LoVo (cell line): Measurements from ENCODE around the gene PLIN3.
"Not testable (repeated sequence)": the region's sequence is repeated elsewhere in the genome, so short reads cannot be mapped to it uniquely, and the experiment has no call there.

Source experiments
- DNase-seq: peaks from one replicate; pipeline ENCODE4 v3.0.0-alpha.2; 2016; ENCODE audit warnings: low spot score

PLIN3 gene

GRCh38 chr19:4811328-4812131, 55.9 kb downstream of the PLIN3 start:
- peak; percentile 59 for DNase-seq

- DNase-seq = no peak
Observed at GRCh38 chr19:4807188-4807587, 60.3 kb downstream of the PLIN3 start.

DNA sequence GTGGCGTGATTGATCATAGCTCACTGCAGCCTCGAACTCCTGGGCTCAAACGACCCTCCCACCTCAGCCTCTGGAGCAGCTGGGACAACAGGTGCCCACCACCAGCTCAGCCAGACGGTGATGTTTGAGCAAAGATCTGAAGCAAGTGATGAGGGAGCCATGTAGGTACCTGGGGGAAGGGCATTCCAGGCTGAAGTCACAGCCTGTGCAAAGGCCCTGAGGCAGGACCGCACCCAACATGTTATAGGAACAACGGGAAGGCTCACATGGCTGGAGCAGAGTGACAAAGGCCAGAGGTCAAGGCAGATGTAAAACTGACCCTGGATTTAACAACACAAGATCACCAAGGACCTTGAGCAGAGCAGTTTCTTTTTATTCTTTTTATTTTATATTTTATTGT, 61.1 kb downstream of the PLIN3 start:
- DNase-seq = no peak

DNA sequence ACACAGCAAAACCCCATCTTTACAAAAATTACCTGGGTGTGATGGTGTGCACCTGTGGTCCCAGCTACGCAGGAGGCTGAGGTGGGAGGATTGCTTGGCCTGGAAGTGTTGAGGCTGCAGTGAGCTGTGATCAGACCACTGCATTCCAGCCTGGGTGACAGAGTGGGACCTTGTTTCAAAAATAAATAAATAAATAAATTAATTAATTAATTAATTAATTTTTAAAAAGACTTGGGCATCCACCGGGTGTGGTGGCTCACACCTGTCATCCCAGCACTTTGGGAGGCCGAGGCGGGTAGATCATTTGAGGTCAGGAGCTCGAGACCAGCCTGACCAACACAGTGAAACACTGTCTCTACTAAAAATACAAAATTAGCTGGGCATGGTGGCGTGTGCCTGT, 62.3 kb downstream of the PLIN3 start:
- DNase-seq = not testable (repeated sequence)

DNA sequence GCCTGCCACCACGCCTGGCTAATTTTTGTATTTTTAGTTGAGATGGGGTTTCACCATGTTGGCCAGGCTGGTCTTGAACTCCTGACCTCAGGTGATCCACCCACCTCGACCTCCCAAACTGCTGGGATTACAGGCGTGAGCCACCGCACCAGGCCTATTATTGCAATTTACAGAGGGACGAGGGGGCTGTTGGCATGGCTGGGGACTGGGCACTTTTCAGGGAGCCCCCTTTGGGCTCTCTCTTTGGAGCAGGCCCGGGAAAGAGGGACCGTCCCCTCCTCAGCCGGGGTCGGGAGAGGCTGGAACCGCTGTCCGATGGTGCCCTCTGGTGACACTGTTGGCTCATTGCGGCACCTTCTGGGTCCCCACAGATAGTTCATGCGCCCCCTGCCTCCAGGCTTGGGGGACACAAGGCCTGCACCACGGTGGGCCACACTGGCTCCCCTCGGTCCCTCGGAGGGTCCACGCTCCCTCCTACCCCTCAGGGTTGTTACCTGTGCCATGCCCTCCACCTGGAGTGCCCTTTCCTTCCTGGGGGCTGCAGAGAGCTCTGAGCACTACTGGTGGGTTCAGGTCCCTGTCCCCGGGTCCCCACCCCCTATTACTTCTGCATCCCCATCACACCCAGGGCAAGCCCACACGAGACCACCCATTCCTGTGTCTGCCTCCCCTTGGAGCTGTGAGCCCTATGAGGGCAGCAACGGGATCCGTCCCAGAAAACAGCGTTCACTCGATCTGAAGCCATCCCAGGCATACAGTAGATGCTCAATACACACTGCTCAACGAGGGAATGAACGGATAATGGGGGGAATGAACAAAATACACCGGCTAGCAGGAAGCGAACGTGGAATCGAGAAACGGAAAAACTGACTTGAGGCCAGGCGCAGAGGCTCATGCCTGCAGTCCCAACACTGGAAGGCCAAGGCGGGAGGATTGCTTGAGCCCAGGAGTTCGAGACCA, 63.5 kb downstream of the PLIN3 start:
- DNase-seq = peak; percentile 48

- no peak for DNase-seq
Observed at GRCh38 chr19:4802711-4803110, 64.8 kb downstream of the PLIN3 start.

DNA sequence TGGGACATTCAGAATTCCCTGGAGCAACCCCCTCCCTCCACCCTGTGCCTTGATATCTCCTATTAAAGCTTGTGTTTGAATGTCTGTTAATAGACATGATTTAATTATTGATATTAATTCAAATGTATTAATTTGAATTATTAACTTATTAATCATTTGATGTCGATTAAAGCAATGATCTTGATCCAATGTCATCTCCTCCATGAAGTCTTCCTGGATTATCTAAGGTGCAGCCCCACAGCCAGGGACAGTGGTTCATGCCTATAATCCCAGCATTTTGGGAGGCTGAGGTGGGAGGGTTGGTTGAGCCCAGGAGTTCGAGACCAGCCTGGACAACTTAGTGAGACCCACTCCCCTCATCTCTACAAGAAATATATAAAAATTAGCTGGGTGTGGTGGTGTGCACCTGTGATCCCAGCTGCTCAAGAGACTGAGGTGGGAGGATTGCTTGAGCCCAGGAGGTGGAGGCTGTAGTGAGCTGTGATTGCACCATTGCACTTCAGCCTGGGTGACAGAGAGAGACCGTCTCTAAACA, 66.3 kb downstream of the PLIN3 start:
- DNase-seq = no peak

GRCh38 chr19:4800591-4801081, 66.8 kb downstream of the PLIN3 start:
- DNase-seq = no peak

- no peak for DNase-seq
Observed at GRCh38 chr19:4795400-4795799, 72.1 kb downstream of the PLIN3 start.

- DNase-seq = no peak
Observed at GRCh38 chr19:4794971-4795370, 72.5 kb downstream of the PLIN3 start.

- DNase-seq = not testable (repeated sequence)
Observed at GRCh38 chr19:4793278-4793677, 74.2 kb downstream of the PLIN3 start.

DNA sequence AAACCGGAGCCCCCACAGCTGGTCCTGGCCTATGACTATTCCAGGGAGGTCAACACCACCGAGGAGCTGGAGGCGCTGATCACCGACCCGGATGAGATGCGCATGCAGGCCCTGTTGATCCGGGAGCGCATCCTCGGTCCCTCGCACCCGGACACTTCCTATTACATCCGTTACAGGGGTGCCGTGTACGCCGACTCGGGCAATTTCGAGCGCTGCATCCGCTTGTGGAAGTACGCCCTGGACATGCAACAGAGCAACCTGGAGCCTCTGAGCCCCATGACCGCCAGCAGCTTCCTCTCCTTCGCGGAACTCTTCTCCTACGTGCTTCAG, 74.6 kb downstream of the PLIN3 start:
- DNase-seq = not testable (repeated sequence)

GRCh38 chr19:4792019-4792865, 75.2 kb downstream of the PLIN3 start:
- DNase-seq = not testable (repeated sequence)

DNA sequence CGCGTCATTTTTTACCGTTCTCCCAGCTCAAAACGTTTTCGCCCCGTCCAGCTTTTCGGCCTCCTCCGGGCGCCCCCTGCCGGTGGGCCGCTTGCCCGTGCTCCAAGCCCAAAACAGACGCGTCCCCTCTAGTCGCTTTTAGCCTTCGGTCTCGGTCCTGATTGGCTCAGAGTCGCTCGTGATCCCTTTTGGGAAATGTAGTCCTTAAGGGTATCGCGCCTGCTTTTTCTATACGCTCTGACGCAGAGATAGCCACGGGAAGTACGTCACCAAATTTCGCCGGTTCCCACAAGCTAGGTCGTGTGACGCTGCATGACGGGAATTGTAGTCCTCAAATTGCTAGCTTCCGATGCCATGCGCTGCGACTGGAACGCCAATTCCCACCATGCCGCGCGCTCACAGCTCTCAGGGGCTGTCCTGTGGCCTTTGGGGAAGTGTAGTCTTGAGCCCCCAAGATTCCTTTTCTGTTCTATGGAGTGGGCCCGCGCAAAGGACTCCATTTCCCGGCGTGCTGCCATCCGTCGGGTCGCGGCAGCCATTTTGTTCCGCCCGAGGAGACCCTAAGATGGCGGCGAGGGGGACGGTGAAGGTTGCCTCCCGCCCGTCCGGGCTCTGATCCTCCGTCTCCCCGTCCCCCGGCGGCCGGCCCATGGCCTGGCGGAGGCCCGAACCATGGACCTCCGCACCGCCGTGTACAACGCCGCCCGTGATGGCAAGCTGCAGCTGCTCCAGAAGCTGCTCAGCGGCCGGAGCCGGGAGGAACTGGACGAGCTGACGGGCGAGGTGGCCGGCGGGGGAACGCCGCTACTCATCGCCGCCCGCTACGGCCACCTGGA, 76.1 kb downstream of the PLIN3 start, which contains the start of gene FEM1A:
FEM1A (plus strand) TSS at position 552 of the 836 bp plus-strand sequence; CDS start at position 673, 121 bp downstream.
- DNase-seq = peak; percentile 100
